Right lung (tissue), 5 donors: ENCODE data around the gene KCTD11. TPM values are rescaled to one million over a fixed set of nuclear protein-coding genes. Genes with fewer than 3 reads are reported as not detected.

Source experiments
- DNase-seq, 2 donors: peaks; one replicate each; pipeline ENCODE4 v3.0.0-alpha.2; 2013
- polyA plus RNA-seq, 5 donors: library from polyadenylated mRNA; unstranded; fragments of 120-200 nt; gene quantifications; one replicate each; pipeline versions ENCODE4 v1.2.1 to v1.2.3, GENCODE V29; 2013; ENCODE audit warnings: inconsistent platforms in 1 of 5, low replicate concordance in 1 of 5; ENCODE audit not compliant: insufficient read length in 5 of 5, insufficient read depth in 1 of 5

KCTD11 gene
- polyA plus RNA-seq, 5 donors: 9.6 to 13.9 (median 10.3) TPM

DNA sequence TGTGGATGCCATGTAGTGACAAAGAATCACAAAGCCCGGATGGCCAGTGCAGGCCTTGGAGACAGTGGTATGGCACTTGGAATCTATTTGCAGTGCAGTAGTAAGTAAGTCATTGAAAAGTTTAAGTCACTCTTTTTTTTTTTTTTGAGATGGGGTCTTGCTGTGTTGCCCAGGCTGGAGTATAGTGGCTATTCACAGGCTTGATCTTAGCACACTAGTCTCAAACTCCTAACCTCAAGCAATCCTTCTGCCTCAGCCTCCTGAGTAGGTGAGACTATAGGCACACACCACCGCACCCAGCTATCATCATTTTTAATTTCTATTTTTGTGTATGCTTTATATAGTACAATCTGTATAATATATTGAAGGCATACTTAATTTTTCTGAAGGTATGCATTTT, 46.6 kb downstream of the KCTD11 start:
- no peak for DNase-seq

DNA sequence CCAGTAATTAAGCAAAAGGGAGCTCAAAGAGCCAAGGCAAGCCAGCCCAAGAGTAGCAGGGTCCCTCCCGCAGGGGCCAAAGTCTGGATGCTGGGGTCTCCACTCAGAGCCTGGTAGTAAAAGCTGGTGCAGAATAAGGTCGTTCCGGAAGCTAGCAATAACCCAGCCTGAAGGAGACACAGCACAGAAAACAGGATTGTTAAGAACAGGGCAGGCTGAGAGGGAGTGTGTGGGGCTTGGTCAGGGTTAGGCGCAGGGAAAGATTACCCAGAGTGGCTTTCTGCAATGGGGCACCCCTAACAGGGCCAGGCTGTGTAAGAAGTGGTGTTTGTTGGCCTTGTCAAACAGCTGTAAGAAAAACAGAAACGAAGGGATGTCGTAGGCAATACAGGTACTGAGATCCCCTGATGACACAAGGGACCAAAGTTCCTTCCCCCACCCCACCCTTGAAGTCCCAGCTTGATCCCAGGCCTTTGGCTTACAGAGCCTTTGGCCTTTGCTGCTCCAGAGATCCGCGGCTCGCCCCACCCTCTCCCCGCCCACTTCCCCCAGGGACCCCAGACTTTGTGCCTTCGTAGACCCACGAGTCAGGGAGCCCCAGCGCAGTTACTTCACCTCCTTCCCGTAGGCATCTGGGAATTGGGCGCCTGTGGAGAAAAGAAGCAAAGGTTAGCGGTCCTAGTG, 51.2 kb downstream of the KCTD11 start:
- DNase-seq: no peak

DNA sequence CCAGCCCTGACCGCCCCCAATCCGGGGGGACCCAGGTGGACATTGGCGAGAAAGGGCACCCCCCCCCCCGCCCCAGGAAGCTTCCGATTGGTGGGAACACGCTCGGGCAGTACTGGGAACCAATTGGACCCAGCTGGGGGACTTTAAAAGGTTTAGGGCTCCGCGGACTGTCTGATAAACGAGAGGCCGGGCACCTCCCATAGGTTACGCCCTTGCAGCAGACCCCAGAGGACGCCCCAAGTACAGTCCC, 51.7 kb downstream of the KCTD11 start:
- no peak for DNase-seq

DNA sequence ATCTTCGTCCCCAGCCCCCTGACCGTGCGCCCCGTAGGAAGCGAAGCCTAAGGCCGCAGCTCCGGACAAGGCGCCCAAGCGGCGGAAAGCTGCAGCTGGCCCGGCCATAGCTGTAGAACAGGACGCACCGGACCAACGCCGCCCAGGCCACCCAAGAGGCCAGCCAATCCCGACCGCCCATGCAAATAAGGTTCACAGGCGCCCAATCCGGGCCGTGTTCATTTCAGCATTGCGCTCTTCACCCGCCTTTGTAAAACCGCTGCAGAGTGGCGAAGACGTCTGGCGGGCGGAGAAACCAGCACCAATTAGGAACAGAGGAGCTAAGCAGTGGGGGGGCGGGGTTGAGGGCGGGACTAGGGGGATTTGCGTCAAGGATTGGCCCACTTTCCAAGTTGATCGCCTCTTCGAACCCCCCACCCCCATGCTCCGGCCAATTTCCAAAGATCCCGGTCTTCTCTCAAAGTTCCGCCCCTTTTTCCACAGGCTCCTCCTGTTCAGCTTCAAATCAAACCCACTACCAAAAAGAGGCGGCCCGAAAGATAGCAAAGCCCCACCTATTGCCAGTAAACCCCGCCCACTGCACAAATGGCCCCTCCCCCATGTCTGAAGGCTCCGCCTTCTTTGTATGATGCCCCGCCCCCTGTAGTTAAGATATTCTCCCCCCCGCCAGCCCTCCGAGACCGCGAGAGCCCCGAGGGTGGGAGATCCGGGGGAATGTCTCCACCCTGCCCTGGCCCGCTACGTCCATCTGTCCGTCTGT, 52.2 kb downstream of the KCTD11 start, which contains the start of gene TMEM256:
Gene TMEM256 (minus strand): TSS at position 121 of the 760 bp plus-strand sequence. CDS start 13 bp downstream, at position 108.
- DNase-seq: peak; percentile 98 to 99

Other genes with a start within 250 kb of the KCTD11 start
- gene ASGR2, start 237.3 kb upstream of the KCTD11 start, polyA plus RNA-seq: 1 to 10 TPM in 1 of 5 donors, under 1 TPM in 4; 0.31 to 2.1 (median 0.72) TPM
- 10 to 100 TPM in 3 of 5 donors, 1 to 10 TPM in 2; 7.2 to 11.9 (median 10.4) TPM for gene ASGR1, start 172.8 kb upstream of the KCTD11 start, polyA plus RNA-seq
- gene DLG4, start 132.3 kb upstream of the KCTD11 start, polyA plus RNA-seq: 10 to 100 TPM; 33.6 to 62.3 (median 45.4) TPM
- gene ACADVL, start 132.2 kb upstream of the KCTD11 start, polyA plus RNA-seq: 100 to 1,000 TPM; 289 to 380 (median 360) TPM
- gene DVL2, start 117.6 kb upstream of the KCTD11 start, polyA plus RNA-seq: 10 to 100 TPM; 42.5 to 62.9 (median 56.0) TPM
- 10 to 100 TPM; 32.7 to 58.8 (median 46.7) TPM for gene PHF23, start 112.7 kb upstream of the KCTD11 start, polyA plus RNA-seq
- 100 to 1,000 TPM; 375 to 529 (median 415) TPM for gene GABARAP, start 109.7 kb upstream of the KCTD11 start, polyA plus RNA-seq
- 100 to 1,000 TPM; 128 to 156 (median 146) TPM for gene CTDNEP1, start 100.4 kb upstream of the KCTD11 start, polyA plus RNA-seq
- 10 to 100 TPM; 36.6 to 49.7 (median 40.6) TPM for gene ELP5, start 99.9 kb upstream of the KCTD11 start, polyA plus RNA-seq
- 10 to 100 TPM; 22.3 to 35.1 (median 33.6) TPM for gene CLDN7, start 89.7 kb upstream of the KCTD11 start, polyA plus RNA-seq
- 1 to 10 TPM in 4 of 5 donors, under 1 TPM in 1; 0.80 to 2.7 (median 1.2) TPM for gene SLC2A4, start 70.4 kb upstream of the KCTD11 start, polyA plus RNA-seq
- gene YBX2, start 57.5 kb upstream of the KCTD11 start, polyA plus RNA-seq: 1 to 10 TPM; 1.2 to 2.4 (median 1.4) TPM
- gene EIF5A, start 44.5 kb upstream of the KCTD11 start, polyA plus RNA-seq: 100 to 1,000 TPM; 224 to 373 (median 229) TPM
- gene GPS2, start 36.8 kb upstream of the KCTD11 start, polyA plus RNA-seq: 10 to 100 TPM; 65.7 to 91.2 (median 81.3) TPM
- 10 to 100 TPM; 19.7 to 31.2 (median 28.1) TPM for gene NEURL4, start 22.8 kb upstream of the KCTD11 start, polyA plus RNA-seq
- gene ACAP1, start 15.6 kb upstream of the KCTD11 start, polyA plus RNA-seq: 1 to 10 TPM; 5.5 to 9.9 (median 7.5) TPM
- gene TMEM95, start 3.0 kb downstream of the KCTD11 start, polyA plus RNA-seq: not detected
- gene TNK1, start 28.9 kb downstream of the KCTD11 start, polyA plus RNA-seq: 1 to 10 TPM; 5.1 to 6.8 (median 6.7) TPM
- gene PLSCR3, start 42.4 kb downstream of the KCTD11 start, polyA plus RNA-seq: 10 to 100 TPM; 39.3 to 74.6 (median 57.6) TPM
- gene TMEM256, start 51.9 kb downstream of the KCTD11 start, polyA plus RNA-seq: 10 to 100 TPM; 67.5 to 86.1 (median 74.5) TPM
- 10 to 100 TPM; 22.6 to 36.3 (median 31.7) TPM for gene NLGN2, start 55.7 kb downstream of the KCTD11 start, polyA plus RNA-seq
- gene SPEM1, start 68.2 kb downstream of the KCTD11 start, polyA plus RNA-seq: not detected
- not detected for gene SPEM2, start 73.5 kb downstream of the KCTD11 start, polyA plus RNA-seq
- gene SPEM3, start 76.7 kb downstream of the KCTD11 start, polyA plus RNA-seq: not detected
- 1 to 10 TPM; 2.1 to 3.2 (median 2.4) TPM for gene TMEM102, start 83.3 kb downstream of the KCTD11 start, polyA plus RNA-seq
- gene FGF11, start 87.3 kb downstream of the KCTD11 start, polyA plus RNA-seq: 1 to 10 TPM; 1.4 to 2.5 (median 1.9) TPM
- gene CHRNB1, start 92.9 kb downstream of the KCTD11 start, polyA plus RNA-seq: 10 to 100 TPM in 3 of 5 donors, 1 to 10 TPM in 2; 9.0 to 14.8 (median 10.5) TPM
- gene ZBTB4, start 127.5 kb downstream of the KCTD11 start, polyA plus RNA-seq: 10 to 100 TPM; 36.6 to 52.9 (median 43.8) TPM
- under 1 TPM; 0.15 to 0.40 (median 0.35) TPM for gene SLC35G6, start 129.3 kb downstream of the KCTD11 start, polyA plus RNA-seq
- 100 to 1,000 TPM in 1 of 5 donors, 10 to 100 TPM in 4; 79.6 to 127 (median 89.6) TPM for gene POLR2A, start 132.2 kb downstream of the KCTD11 start, polyA plus RNA-seq
- 10 to 100 TPM; 20.1 to 40.5 (median 31.3) TPM for gene TNFSF12, start 196.9 kb downstream of the KCTD11 start, polyA plus RNA-seq
- gene TNFSF13, start 206.6 kb downstream of the KCTD11 start, polyA plus RNA-seq: 10 to 100 TPM; 16.2 to 23.2 (median 17.2) TPM
- gene SENP3, start 209.8 kb downstream of the KCTD11 start, polyA plus RNA-seq: 10 to 100 TPM; 61.1 to 72.4 (median 70.5) TPM
- 10 to 100 TPM; 30.7 to 40.7 (median 32.3) TPM for gene CD68, start 227.5 kb downstream of the KCTD11 start, polyA plus RNA-seq
- 10 to 100 TPM; 83.2 to 98.1 (median 93.5) TPM for gene MPDU1, start 231.7 kb downstream of the KCTD11 start, polyA plus RNA-seq
- 1 to 10 TPM; 1.4 to 2.5 (median 1.8) TPM for gene SOX15, start 237.9 kb downstream of the KCTD11 start, polyA plus RNA-seq